ENCODE measurements around the gene CRYBG1.
"Not testable (repeated sequence)": the region's sequence is repeated elsewhere in the genome, so short reads cannot be mapped to it uniquely, and the experiment has no call there.

Gene CRYBG1

GRCh38 chr6:106373502-106374239 is 13.2 kb downstream of the CRYBG1 start:
- no peak for DNase-seq

- DNase-seq: no peak
These were observed 16.6 kb downstream of the CRYBG1 start for GRCh38 chr6:106377061-106377540.

GRCh38 chr6:106379951-106380350 is 19.4 kb downstream of the CRYBG1 start:
- no peak for DNase-seq

- no peak for DNase-seq
These were observed 19.9 kb downstream of the CRYBG1 start for GRCh38 chr6:106380407-106380806.

GRCh38 chr6:106381223-106381622 is 20.7 kb downstream of the CRYBG1 start:
- no peak for DNase-seq

GRCh38 chr6:106381881-106382280 is 21.4 kb downstream of the CRYBG1 start:
- no peak for DNase-seq

- no peak for DNase-seq
These were observed 23.1 kb downstream of the CRYBG1 start for GRCh38 chr6:106383573-106383972.

- DNase-seq: no peak
These were observed 25.0 kb downstream of the CRYBG1 start for GRCh38 chr6:106385530-106385929.

GRCh38 chr6:106387875-106388274 is 27.4 kb downstream of the CRYBG1 start:
- no peak for DNase-seq

GRCh38 chr6:106390088-106390487 is 29.6 kb downstream of the CRYBG1 start:
- DNase-seq: no peak

- DNase-seq: no peak
These were observed 36.1 kb downstream of the CRYBG1 start for GRCh38 chr6:106396426-106397220.

GRCh38 chr6:106397431-106397830 is 36.9 kb downstream of the CRYBG1 start:
- DNase-seq: no peak

GRCh38 chr6:106398621-106399020 is 38.1 kb downstream of the CRYBG1 start:
- no peak for DNase-seq

GRCh38 chr6:106405044-106405443 is 44.5 kb downstream of the CRYBG1 start:
- not testable (repeated sequence) for DNase-seq

GRCh38 chr6:106411056-106411455 is 50.5 kb downstream of the CRYBG1 start:
- DNase-seq: no peak

GRCh38 chr6:106411643-106412200 is 51.2 kb downstream of the CRYBG1 start:
- DNase-seq: no peak

- no peak for DNase-seq
These were observed 52.5 kb downstream of the CRYBG1 start for GRCh38 chr6:106413016-106413415.

GRCh38 chr6:106413722-106414121 is 53.2 kb downstream of the CRYBG1 start:
- DNase-seq: no peak

- DNase-seq: no peak
These were observed 55.4 kb downstream of the CRYBG1 start for GRCh38 chr6:106415921-106416320.

- no peak for DNase-seq
These were observed 57.1 kb downstream of the CRYBG1 start for GRCh38 chr6:106417572-106418147.

- no peak for DNase-seq
These were observed 59.5 kb downstream of the CRYBG1 start for GRCh38 chr6:106419900-106420613.

GRCh38 chr6:106421496-106421895 is 61.0 kb downstream of the CRYBG1 start:
- DNase-seq: no peak

- no peak for DNase-seq
These were observed 62.0 kb downstream of the CRYBG1 start for GRCh38 chr6:106422534-106422933.

Measured in NCI-H1048 (cell line).